ENCODE data around the gene RNU1-3. TPM values are rescaled to one million over a fixed set of nuclear protein-coding genes. Genes with fewer than 3 reads are reported as not detected.
"Not testable (repeated sequence)": the region's sequence is repeated elsewhere in the genome, so short reads cannot be mapped to it uniquely, and the experiment has no call there.

Gene RNU1-3
- total and polyA plus RNA-seq, 2 experiments from 2014 or later = under 0.01 TPM; not detected in 1

- H3K27me3 ChIP-seq = peaks cover 14% of the 10 kb centered on the region
- H3K4me3 ChIP-seq; H3K9me3 ChIP-seq (ENCODE audit: low read depth); H3K36me3 ChIP-seq; H3K27ac ChIP-seq; H3K4me1 ChIP-seq (ENCODE audit: low read depth); DNase-seq (ENCODE audit: low read depth in 1 of 2, low spot score in 1 of 2): not testable (repeated sequence)
These were observed 25.5 kb upstream of the RNU1-3 start for GRCh38 chr1:16692283-16692682.

GRCh38 chr1:16690971-16691682, 24.4 kb upstream of the RNU1-3 start:
- not testable (repeated sequence) for H3K4me3 ChIP-seq; H3K9me3 ChIP-seq (ENCODE audit: low read depth); H3K27ac ChIP-seq; H3K4me1 ChIP-seq (ENCODE audit: low read depth); DNase-seq (ENCODE audit: low read depth in 1 of 2, low spot score in 1 of 2); H3K36me3 ChIP-seq; H3K27me3 ChIP-seq

GRCh38 chr1:16687132-16687800, 20.5 kb upstream of the RNU1-3 start:
- not testable (repeated sequence) for H3K27me3 ChIP-seq; H3K27ac ChIP-seq; DNase-seq (ENCODE audit: low read depth in 1 of 2, low spot score in 1 of 2); H3K4me1 ChIP-seq (ENCODE audit: low read depth); H3K4me3 ChIP-seq; H3K36me3 ChIP-seq; H3K9me3 ChIP-seq (ENCODE audit: low read depth)

GRCh38 chr1:16685445-16686371, 19.0 kb upstream of the RNU1-3 start:
- not testable (repeated sequence) for H3K27me3 ChIP-seq; H3K9me3 ChIP-seq (ENCODE audit: low read depth); H3K4me3 ChIP-seq; H3K4me1 ChIP-seq (ENCODE audit: low read depth); H3K36me3 ChIP-seq; H3K27ac ChIP-seq
- peak in 1 of 2 donors; percentile 20 for DNase-seq (ENCODE audit: low read depth in 1 of 2, low spot score in 1 of 2)

- not testable (repeated sequence) for H3K27ac ChIP-seq; H3K4me1 ChIP-seq (ENCODE audit: low read depth); DNase-seq (ENCODE audit: low read depth in 1 of 2, low spot score in 1 of 2); H3K36me3 ChIP-seq; H3K9me3 ChIP-seq (ENCODE audit: low read depth); H3K27me3 ChIP-seq; H3K4me3 ChIP-seq
- TF ChIP-seq CTCF (IDR thresholded peaks at IDR 0.05; ENCODE audit: low read depth, low read length) = peak; percentile 22
These were observed 18.1 kb upstream of the RNU1-3 start for GRCh38 chr1:16684738-16685337.

- not testable (repeated sequence) for H3K27me3 ChIP-seq; H3K27ac ChIP-seq; H3K4me3 ChIP-seq; H3K4me1 ChIP-seq (ENCODE audit: low read depth); H3K9me3 ChIP-seq (ENCODE audit: low read depth); DNase-seq (ENCODE audit: low read depth in 1 of 2, low spot score in 1 of 2); H3K36me3 ChIP-seq
These were observed 17.4 kb upstream of the RNU1-3 start for GRCh38 chr1:16684152-16684551.

GRCh38 chr1:16682803-16683202, 16.1 kb upstream of the RNU1-3 start:
- not testable (repeated sequence) for H3K27me3 ChIP-seq

GRCh38 chr1:16680366-16680765, 13.6 kb upstream of the RNU1-3 start:
- H3K36me3 ChIP-seq; H3K27ac ChIP-seq; H3K4me1 ChIP-seq (ENCODE audit: low read depth); H3K27me3 ChIP-seq; H3K4me3 ChIP-seq; DNase-seq (ENCODE audit: low read depth in 1 of 2, low spot score in 1 of 2); H3K9me3 ChIP-seq (ENCODE audit: low read depth): not testable (repeated sequence)

More at GRCh38 chr1:16682803-16683202, 16.1 kb upstream of the RNU1-3 start:
- not testable (repeated sequence) for H3K9me3 ChIP-seq (ENCODE audit: low read depth); H3K36me3 ChIP-seq; H3K4me3 ChIP-seq; H3K27ac ChIP-seq; DNase-seq (ENCODE audit: low read depth in 1 of 2, low spot score in 1 of 2); H3K4me1 ChIP-seq (ENCODE audit: low read depth)

All from cardiac muscle cell (in vitro differentiated cells and primary cell).